SK-N-SH (cell line): ENCODE measurements around the gene BLOC1S3. TPM values are rescaled to one million over a fixed set of nuclear protein-coding genes. Genes with fewer than 3 reads are reported as not detected.

Source experiments
- CTCF ChIA-PET: fragments of 300-600, 350-600 bp; formaldehyde crosslinking; extraction: SDS; loops from one replicate; lab custom pipeline; 2021; lab: Yijun Ruan, JAX
- POLR2A ChIA-PET: fragments of 350-600 bp; sonication (Branson Sonifier 250); formaldehyde crosslinking; extraction: SDS; loops from one replicate; lab custom pipeline; 2020; ENCODE audit warnings: antibody characterized with exemption, inconsistent platforms; lab: Yijun Ruan, JAX
- DNase-seq: peaks from one replicate; pipeline ENCODE4 v3.0.0; 2012
- H2AFZ ChIP-seq: fragments of 200-600 bp; sonication (generic); 2 replicates; pipeline ENCODE4 v1.8.1; 2016; ENCODE audit warnings: antibody characterized with exemption, mild to moderate bottlenecking, low read depth
- H3F3A ChIP-seq: fragments of 200-600 bp; sonication (generic); replicated peaks from 2 replicates; pipeline ENCODE3; 2016; ENCODE audit warnings: antibody characterized with exemption, mild to moderate bottlenecking; ENCODE audit not compliant: insufficient read depth
- H3K27ac ChIP-seq, 2 experiments: fragments of 200-500 bp in 1 of 2; fragments of 200-600 bp in 1 of 2; sonication (Bioruptor generic) in 1 of 2; sonication (generic), shearing (Covaris generic) in 1 of 2; 2 replicates each; pipeline versions ENCODE4 v1.5.1 to v1.6.1; 2014 to 2016; ENCODE audit warnings: low read depth in 2 of 2, inconsistent platforms in 1 of 2, low read length in 1 of 2, mild to moderate bottlenecking in 1 of 2, mixed read lengths in 1 of 2
- H3K27me3 ChIP-seq: fragments of 200-600 bp; sonication (generic), shearing (Covaris generic); 2 replicates; pipeline ENCODE4 v1.6.1; 2016; ENCODE audit warnings: mixed run types; ENCODE audit not compliant: insufficient read depth
- H3K36me3 ChIP-seq, 2 experiments: fragments of 200-500 bp in 1 of 2; fragments of 200-600 bp in 1 of 2; sonication (Bioruptor generic) in 1 of 2; sonication (generic) in 1 of 2; replicated peaks in 1 of 2; 2 replicates each; pipeline versions ENCODE3 to v1.5.1; 2014 to 2016; ENCODE audit warnings: low read length in 1 of 2, mild to moderate bottlenecking in 1 of 2; ENCODE audit not compliant: insufficient read depth in 2 of 2, control insufficient read depth in 1 of 2
- H3K4me1 ChIP-seq, 2 experiments: fragments of 200-500 bp in 1 of 2; fragments of 200-600 bp in 1 of 2; sonication (Bioruptor generic) in 1 of 2; sonication (generic), shearing (Covaris generic) in 1 of 2; 2 replicates each; pipeline versions ENCODE4 v1.5.1 to v1.6.1; 2014 to 2016; ENCODE audit warnings: low read depth in 1 of 2, low read length in 1 of 2, mixed run types in 1 of 2; ENCODE audit not compliant: insufficient read depth in 2 of 2, control insufficient read depth in 1 of 2
- H3K4me2 ChIP-seq: fragments of 200-600 bp; sonication (generic), shearing (Covaris generic); 2 replicates; pipeline ENCODE4 v1.6.1; 2017; ENCODE audit warnings: mixed run types
- H3K4me3 ChIP-seq, 2 experiments: fragments of 200-500 bp in 1 of 2; fragments of 200-600 bp in 1 of 2; sonication (Bioruptor generic) in 1 of 2; sonication (generic), shearing (Covaris generic) in 1 of 2; 2 replicates each; pipeline versions ENCODE4 v1.5.1 to v1.8.1; 2014 to 2016; ENCODE audit warnings: low read depth in 2 of 2, inconsistent platforms in 1 of 2, low read length in 1 of 2, mild to moderate bottlenecking in 1 of 2, mixed read lengths in 1 of 2, moderate library complexity in 1 of 2
- H3K79me2 ChIP-seq: fragments of 200-600 bp; sonication (generic); 2 replicates; pipeline ENCODE4 v1.8.1; 2017; ENCODE audit warnings: mild to moderate bottlenecking; ENCODE audit not compliant: insufficient read depth
- H3K9ac ChIP-seq: fragments of 200-600 bp; sonication (generic); 2 replicates; pipeline ENCODE4 v1.6.1; 2017; ENCODE audit warnings: mixed run types
- H3K9me2 ChIP-seq: fragments of 200-600 bp; sonication (generic); 2 replicates; pipeline ENCODE4 v1.6.1; 2017; ENCODE audit warnings: mixed run types
- H3K9me3 ChIP-seq: fragments of 200-600 bp; sonication (generic); 2 replicates; pipeline ENCODE4 v1.6.1; 2017; ENCODE audit warnings: mixed run types, mild to moderate bottlenecking, moderate library complexity
- H4K20me1 ChIP-seq: fragments of 200-600 bp; sonication (generic); 2 replicates; pipeline ENCODE4 v1.6.1; 2017; ENCODE audit warnings: mild to moderate bottlenecking, mixed run types; ENCODE audit not compliant: insufficient read depth
- EP300 ChIP-seq, 2 experiments: IDR thresholded peaks; 2 replicates each; pipeline versions ENCODE4 v1.4.0 to v1.6.1; 2012; ENCODE audit warnings: borderline replicate concordance in 1 of 2, low read depth in 1 of 2, low read length in 1 of 2
- EZH2phosphoT487 ChIP-seq: fragments of 200-600 bp; sonication (generic); IDR thresholded peaks from 2 replicates; pipeline ENCODE4 v1.6.1; 2017; ENCODE audit warnings: low read depth, mixed run types, mild to moderate bottlenecking, antibody characterized with exemption, moderate library complexity, borderline replicate concordance
- REST ChIP-seq: IDR thresholded peaks from 2 replicates; pipeline ENCODE4 v1.6.1; 2012; ENCODE audit warnings: mild to moderate bottlenecking, low read depth, low read length, moderate library complexity
- RXRA ChIP-seq: IDR thresholded peaks from 2 replicates; pipeline ENCODE4 v1.4.0; 2012; ENCODE audit warnings: low read depth, mild to moderate bottlenecking, borderline replicate concordance
- SIN3A ChIP-seq: IDR thresholded peaks from 2 replicates; pipeline ENCODE4 v1.6.1; 2012; ENCODE audit warnings: low read depth, mild to moderate bottlenecking, low read length, moderate library complexity, borderline replicate concordance
- WGBS: methylation state at CpG from one replicate; pipeline ENCODE4 v1.1.6; 2017; ENCODE audit warnings: low lambda C conversion rate; 5-methylcytosine and 5-hydroxymethylcytosine counted together
- polyA plus RNA-seq, 3 experiments: library from polyadenylated mRNA; depleted of rRNA; stranded (reverse); fragments of >200 nt; gene quantifications; 2 replicates each; pipeline ENCODE4 v1.2.3, GENCODE V29; 2012
- TF ChIP-seq, protein P1 (sequence below): fragments of 200-600 bp; sonication (generic); IDR thresholded peaks from 2 replicates; pipeline ENCODE4 v1.6.1; 2017; ENCODE audit warnings: antibody characterized with exemption, mild to moderate bottlenecking, moderate library complexity
- TF ChIP-seq, protein P2 (sequence below): IDR thresholded peaks from 2 replicates; pipeline ENCODE4 v1.4.0; 2012; ENCODE audit warnings: low read depth, borderline replicate concordance
- TF ChIP-seq, protein P3 (sequence below): IDR thresholded peaks from 2 replicates; pipeline ENCODE4 v1.4.0; 2012; ENCODE audit warnings: low read depth, borderline replicate concordance

BLOC1S3 gene
- polyA plus RNA-seq, 1 of the 3 experiments (the other 2 are of a cell fraction) = 3.0 TPM

DNA sequence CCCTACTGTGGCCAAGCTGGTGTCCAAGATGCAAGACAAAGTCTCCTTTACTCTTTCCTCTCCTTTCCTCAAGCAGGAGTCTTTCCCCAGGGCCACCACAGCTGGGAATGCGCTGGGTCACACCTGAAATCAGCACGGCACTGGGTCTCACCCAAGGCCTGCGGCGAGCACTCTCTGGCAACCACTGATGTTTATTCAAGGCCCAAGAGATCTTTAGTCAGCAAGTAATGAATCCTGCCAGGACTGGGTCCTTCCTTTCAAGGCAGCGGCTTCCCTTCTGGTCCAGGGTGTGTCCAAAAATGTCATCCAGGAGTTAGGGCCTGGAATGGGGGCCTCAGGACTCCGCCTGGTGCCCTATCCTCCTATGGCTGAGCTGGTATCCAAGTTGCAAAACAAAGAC is 24.1 kb downstream of the BLOC1S3 start:
- no peak overlapping the region for H3K4me3 ChIP-seq
- no peaks in the 10 kb centered on the region for H3K79me2 ChIP-seq
- WGBS = no CpG with 5 or more reads among the region's 6 CpGs
- H3K9me2 ChIP-seq = no peaks in the 10 kb centered on the region
- no peak for DNase-seq
- no peak overlapping the region for H3K27ac ChIP-seq
- no peaks in the 10 kb centered on the region for H4K20me1 ChIP-seq
- CTCF ChIA-PET = no interaction called here
- TF ChIP-seq, protein P1, sequence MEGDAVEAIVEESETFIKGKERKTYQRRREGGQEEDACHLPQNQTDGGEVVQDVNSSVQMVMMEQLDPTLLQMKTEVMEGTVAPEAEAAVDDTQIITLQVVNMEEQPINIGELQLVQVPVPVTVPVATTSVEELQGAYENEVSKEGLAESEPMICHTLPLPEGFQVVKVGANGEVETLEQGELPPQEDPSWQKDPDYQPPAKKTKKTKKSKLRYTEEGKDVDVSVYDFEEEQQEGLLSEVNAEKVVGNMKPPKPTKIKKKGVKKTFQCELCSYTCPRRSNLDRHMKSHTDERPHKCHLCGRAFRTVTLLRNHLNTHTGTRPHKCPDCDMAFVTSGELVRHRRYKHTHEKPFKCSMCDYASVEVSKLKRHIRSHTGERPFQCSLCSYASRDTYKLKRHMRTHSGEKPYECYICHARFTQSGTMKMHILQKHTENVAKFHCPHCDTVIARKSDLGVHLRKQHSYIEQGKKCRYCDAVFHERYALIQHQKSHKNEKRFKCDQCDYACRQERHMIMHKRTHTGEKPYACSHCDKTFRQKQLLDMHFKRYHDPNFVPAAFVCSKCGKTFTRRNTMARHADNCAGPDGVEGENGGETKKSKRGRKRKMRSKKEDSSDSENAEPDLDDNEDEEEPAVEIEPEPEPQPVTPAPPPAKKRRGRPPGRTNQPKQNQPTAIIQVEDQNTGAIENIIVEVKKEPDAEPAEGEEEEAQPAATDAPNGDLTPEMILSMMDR = no peak
- TF ChIP-seq EZH2phosphoT487 = no peak
- TF ChIP-seq SIN3A = no peak
- TF ChIP-seq, protein P2, sequence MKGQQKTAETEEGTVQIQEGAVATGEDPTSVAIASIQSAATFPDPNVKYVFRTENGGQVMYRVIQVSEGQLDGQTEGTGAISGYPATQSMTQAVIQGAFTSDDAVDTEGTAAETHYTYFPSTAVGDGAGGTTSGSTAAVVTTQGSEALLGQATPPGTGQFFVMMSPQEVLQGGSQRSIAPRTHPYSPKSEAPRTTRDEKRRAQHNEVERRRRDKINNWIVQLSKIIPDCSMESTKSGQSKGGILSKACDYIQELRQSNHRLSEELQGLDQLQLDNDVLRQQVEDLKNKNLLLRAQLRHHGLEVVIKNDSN = no peak
- no peak for TF ChIP-seq REST
- no peak for TF ChIP-seq EP300 (IDR thresholded peaks at IDR 0.05; ENCODE audit: borderline replicate concordance in 1 of 2, low read depth in 1 of 2, low read length in 1 of 2)
- no peak for TF ChIP-seq RXRA
- TF ChIP-seq, protein P3, sequence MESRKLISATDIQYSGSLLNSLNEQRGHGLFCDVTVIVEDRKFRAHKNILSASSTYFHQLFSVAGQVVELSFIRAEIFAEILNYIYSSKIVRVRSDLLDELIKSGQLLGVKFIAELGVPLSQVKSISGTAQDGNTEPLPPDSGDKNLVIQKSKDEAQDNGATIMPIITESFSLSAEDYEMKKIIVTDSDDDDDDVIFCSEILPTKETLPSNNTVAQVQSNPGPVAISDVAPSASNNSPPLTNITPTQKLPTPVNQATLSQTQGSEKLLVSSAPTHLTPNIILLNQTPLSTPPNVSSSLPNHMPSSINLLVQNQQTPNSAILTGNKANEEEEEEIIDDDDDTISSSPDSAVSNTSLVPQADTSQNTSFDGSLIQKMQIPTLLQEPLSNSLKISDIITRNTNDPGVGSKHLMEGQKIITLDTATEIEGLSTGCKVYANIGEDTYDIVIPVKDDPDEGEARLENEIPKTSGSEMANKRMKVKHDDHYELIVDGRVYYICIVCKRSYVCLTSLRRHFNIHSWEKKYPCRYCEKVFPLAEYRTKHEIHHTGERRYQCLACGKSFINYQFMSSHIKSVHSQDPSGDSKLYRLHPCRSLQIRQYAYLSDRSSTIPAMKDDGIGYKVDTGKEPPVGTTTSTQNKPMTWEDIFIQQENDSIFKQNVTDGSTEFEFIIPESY = no peak
- no peaks in the 10 kb centered on the region for H3K27me3 ChIP-seq
- no peak overlapping the region for H3K9ac ChIP-seq
- no peaks in the 10 kb centered on the region for H3K9me3 ChIP-seq
- H3F3A ChIP-seq = peaks cover 5% of the 10 kb centered on the region
- no peak overlapping the region for H2AFZ ChIP-seq
- POLR2A ChIA-PET = no interaction called here
- H3K4me2 ChIP-seq = no peak overlapping the region
- no peaks in the 10 kb centered on the region for H3K4me1 ChIP-seq
- H3K36me3 ChIP-seq = no peaks in the 10 kb centered on the region
